ENCODE data around the gene MACROD2.

Gene MACROD2

DNA sequence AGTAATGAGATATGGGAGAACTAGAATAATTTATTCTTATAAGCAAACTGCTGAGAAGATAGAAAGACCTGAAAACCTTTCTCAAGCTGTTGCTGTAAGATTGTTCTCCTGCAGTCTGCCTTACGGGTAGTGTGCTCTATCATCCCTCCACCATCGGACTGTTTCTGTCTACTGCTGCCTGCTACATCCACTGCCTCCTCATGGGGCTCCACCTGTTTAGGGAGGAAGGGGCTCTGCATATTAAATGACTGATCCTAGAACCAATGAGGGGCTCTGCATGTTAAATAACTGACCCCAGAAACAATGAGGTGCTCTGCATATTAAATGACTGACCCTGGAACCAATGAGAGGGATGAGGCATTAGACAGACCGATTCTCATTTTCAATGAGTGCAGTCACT lies 1923.3 kb downstream of the MACROD2 start:
- no peak for DNase-seq

DNA sequence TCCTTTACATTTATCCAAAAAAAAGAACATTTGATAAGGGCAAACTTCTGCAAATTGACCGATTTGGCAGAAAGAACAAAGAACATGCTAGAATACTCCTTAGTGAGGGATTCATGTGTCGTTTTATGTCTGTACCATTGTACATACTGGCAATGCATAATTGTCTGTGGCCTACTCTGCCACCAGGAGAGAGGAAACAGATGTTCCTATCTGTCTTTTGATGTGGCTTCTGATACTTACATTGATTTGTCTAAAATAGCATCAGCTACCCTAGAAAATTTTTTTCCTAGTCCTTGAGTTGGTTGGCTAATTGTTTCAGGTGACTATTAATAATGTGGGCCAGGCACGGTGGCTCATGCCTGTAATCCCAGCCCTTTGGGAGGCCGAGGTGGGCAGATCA lies 1923.8 kb downstream of the MACROD2 start:
- DNase-seq = no peak

DNA sequence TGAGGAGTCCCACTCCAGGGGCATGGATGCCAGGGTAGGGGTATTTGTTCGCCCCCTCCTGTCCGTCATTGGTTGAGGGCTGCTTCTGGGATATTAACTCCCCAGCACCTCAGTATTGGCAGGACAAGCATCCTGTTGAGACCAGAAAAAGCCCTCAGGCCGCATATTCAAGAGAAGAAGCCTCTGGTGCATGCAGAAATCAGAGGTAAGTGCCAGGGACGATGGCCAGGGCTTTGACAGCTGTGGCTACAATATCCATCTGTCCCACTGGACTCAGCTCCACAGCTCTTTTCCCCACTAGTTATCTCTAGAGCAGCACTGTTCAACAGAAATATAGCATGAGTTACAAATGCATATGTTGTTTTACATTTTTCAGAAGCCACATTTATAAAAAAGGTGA lies 1926.6 kb downstream of the MACROD2 start:
- no peak for DNase-seq

DNA sequence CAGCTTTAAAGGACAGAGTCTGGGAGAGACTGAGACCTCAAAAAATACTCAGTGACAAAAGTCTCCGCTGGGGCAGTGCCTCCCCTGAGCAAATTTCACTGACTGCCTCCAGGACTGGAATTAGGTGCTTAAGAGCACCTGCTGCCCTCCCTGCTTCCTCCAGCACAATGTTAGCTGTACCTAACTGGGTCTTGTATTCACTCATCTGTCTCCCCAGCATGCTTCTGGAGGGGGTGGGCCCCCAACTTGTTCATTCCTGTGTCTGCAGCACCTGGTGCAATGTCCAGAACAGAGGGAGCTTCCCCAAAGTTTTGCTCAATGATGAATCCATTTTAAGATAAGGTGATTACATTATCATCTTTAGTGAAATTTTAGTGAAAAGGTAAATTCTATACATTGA lies 1927.2 kb downstream of the MACROD2 start:
- no peak for DNase-seq

DNA sequence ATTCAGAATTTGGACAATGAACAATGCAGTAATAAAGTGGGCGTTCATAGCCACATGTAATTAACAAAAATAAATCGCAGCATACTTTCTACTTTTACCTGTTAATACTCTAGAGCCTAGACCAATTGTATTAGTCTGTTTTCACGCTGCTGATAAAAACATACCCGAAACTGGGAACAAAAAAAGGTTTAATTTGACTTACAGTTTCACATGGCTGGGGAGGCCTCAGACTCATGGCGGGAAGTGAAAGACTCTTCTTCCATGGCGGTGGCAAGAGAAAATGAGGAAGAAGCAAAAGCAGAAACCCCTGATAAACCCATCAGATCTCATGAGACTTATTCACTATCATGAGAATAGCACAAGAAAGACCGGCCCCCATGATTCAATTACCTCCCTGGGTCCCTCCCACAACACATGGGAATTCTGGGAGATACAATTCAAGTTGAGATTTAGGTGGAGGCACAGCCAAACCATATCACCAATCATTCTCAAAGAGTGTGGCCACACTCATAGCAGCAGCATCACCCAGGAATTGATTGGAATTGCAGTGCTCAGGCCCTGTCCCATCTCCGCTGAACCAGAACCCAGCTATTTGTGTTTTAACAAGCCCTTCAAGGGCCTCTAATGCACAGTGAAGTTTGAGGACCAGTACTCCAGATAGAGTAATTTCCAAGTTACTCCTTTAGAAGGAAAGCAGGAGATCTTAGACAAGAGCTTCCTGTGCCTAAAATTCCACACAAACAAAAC lies 1927.9 kb downstream of the MACROD2 start:
- no peak for DNase-seq

DNA sequence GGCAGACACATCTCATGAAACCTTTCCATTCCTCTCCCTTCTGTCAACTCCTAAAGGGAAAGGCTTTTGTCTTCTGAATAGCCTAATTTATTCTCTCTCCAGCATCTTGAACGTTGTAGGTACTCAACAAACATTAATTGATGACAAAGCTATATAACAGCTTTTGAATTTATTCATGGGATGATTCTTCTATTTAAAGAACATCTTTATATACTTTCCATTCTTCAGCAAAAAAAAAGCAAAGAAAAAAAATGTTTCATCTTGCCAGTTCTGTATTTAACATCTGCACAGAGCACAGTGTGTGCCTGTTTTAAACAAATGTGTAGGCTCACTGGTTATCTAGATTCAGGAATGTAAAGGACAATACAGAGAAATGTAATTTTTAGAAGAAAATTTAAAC lies 1929.2 kb downstream of the MACROD2 start:
- DNase-seq = no peak

DNA sequence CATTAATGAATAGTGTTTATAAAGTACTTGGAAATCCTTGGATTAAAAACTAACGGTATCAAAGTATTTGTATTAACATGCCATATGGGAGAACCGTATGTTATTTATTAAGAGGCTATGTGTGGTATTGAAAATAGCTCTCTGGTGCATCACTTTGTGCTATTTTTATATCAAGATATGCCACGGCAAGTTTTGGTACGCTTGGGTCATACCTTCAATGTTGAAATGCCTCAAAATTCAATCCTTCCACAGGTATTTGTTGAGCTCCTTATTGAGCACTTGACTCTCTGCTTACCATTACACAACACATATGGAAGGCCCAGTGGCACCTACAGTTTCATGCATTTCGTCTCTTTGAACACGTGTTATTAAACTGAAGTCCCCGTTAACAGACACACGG lies 1930.1 kb downstream of the MACROD2 start:
- no peak for DNase-seq

DNA sequence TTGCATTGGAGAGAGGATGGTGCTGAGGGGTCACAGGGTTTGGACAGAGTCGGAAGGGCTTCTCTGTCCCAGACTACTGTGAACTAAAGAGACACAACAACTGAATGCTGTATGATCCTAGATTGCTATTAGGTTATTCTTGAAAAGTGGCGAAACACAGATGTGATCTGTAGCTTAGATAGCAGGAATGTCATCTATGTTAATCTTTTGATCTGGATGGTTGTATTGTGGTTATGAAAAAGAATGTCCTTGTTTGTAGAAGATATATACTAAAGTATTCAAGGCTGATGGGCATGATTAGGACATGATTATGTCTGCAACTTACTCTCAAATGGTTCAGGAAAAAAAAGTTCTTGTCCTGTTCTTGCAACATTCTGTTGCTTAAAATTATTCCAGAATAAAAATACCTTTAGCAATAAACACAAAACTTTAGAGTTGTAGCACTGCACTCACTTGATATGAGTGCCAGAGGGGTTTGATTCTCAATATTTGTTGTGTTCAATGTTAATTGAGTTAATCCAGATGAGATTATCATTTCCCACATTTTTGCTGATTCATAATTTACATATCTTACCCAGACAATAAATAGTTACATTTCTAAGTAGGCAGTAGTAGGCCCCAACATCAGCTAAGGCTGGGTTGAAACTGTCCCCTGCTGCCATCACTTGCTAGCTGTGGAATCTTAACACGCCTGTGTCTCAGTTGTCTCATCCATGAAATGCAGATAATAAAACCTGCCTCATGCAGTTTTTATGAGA lies 1932.8 kb downstream of the MACROD2 start:
- DNase-seq = no peak

DNA sequence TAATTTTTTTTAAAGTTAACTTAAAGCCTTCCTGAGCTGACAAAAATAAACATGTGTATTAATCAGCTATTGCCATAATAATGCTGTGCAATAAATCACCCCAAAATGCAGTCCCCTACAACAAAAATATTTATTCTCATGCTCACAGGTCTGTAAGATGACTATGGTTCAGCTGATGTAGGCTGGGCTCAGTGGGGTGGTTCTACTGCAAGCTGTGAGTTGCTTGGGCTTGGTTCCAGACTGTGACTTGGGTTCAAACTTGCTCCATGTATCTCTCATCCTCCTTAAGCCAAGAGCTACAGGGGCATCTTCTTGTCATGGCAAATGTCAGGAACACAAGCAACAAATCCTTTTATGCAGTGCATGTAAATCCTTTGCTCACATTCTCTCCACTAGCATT lies 1933.6 kb downstream of the MACROD2 start:
- no peak for DNase-seq

DNA sequence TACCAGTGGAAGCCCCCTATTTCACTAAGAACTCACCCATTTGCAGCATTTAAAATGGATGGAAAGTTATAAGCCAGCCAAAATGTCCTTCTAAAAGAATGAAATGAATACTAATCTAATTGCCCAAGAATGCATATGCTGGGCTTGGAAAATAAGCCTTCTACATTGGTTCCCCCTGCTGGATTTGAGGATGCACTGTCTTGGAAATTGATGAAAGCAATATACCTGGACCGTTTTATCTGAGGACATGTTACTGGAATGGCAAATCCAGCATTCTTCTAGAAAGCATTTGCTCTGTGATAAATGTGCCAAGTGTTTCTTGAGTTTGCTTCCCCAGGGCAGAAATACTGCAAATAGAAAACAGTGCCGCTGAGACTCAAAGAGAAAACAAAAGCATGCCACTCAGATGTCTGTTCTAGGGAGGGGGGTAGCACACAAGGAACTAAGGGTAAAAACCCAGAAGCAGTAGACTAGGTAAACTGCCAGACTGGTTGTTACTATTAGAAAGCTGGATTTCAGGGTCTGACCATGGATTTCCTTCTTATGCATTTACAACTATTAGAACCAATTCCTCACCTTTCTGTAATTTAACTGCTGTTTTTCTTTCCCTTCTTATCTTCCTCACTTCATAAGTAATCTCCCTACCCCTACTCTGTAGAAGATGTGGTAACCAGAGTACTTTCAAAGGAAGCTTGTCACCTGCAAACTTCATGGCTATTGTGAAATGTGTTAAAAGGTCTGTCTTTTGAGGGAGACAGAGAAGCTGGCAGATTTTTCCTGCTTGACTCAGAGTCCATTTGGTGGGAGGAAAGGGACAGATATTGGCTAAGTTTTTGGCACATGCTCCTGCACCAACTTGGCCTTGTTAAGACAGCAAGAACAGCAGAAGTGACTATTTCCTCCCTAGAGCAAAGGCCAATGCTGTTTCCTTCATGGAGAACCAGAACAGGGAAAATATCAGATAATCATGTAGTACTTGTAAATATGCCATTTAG lies 1935.3 kb downstream of the MACROD2 start:
- DNase-seq = no peak

DNA sequence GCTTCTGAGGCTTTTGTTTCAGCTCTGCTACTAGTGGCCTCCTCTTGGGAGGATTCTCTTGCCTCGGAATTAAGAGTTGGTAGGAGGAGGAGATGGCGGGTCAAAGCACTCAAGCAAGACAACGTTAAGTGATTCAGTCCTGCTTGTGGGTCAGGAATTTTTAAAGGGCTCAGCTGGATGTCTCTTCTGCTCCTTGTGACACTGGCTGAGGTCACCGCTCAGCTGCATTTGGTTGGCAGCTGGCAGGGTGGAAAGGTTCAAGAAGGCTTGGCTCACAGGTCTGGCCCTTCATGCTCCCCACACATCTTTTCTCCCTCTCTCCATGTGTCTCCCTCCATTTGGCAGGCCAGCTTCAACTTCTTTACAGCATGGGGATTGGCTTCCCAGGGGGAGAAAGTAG lies 1936.6 kb downstream of the MACROD2 start:
- no peak for DNase-seq

DNA sequence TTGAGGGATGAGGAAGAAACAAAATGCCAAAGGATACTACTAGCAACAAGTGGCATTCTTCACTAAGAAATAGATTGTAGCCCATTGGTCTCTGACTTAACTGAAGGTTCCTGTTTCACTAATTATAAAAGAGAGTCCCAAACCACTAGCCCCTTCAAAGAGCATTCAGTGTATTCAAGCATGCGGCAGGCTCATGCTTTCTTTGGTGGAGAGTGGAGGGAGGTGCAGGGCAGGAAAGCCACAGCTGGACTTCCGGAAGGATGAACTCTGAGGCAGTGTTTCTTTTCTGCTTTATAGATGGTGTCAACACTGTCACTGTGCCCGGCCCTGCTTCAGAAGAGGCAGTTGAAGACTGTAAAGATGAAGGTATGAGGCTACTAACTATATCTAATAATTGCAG lies 1941.9 kb downstream of the MACROD2 start:
- no peak for DNase-seq

DNA sequence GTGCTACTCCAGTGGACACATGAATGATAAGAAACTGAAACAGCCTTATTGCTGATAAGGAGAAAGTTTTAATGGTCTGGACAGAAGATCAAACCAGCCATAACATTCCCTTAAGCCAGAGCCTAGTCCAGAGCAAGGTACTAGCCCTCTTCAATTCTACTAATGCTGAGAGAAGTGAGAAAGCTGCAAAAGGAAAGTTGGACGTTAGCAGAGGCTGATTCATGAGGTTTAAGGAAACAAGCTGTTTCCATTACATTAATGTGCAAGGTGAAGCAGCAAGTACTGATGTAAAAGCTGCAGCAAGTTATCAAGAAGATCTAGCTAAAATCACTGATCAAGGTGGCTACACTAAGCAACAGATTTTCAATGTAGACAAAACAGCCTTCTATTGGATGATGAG lies 1943.5 kb downstream of the MACROD2 start:
- DNase-seq = no peak

DNA sequence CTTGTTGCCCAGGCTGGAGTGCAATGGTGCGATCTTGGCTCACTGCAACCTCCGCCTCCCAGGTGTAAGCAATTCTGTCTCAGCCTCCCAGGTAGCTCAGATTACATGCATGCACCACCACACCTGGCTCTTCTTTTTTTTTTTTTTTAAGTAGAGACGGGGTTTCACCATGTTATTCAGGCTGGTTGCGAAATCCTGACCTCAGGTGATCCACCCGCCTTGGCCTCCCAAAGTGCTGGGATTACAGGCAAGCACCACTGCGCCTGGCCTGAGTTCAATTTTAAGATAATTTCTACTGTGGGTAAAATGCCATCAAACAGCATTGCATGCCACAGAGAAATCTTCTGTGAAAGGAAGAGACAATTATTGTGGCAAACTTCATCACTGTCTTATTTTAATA lies 1944.8 kb downstream of the MACROD2 start:
- DNase-seq = no peak

DNA sequence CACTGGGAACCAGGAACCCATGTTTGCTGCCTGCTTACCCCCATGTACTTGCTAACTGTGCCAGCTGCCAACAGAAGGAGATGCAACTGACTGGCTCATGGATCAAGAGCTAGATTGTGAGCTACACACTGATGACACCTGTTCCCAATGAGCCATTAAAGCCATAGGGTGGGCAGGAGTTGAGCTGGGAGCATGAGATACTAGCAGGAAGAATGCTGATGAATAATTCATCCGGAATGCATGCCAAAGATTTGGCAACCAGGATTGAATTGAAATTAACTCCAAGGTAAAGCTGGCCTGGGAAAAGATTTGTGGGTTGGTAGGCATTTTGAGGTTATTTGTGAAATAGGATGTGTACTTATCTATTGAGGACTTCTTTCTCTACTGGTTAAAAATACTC lies 1946.8 kb downstream of the MACROD2 start:
- no peak for DNase-seq

DNA sequence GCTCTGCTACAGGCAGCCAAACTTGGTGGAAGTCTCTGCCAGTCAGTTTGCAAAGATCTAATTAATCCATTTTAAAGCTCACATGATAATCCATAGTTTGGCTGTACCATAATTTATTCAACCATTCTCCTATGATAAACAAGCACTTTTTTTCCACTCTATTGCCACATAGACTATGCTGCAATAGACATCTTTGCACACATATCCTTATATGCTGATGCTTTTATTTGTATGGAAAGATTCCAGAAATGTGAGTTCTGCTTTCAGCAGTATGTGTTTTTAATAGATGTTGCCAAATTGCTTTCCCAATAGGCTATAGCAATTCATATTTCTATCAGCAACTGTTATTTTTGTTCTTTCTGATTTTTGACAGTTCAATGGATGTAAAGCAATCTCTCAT lies 1950.0 kb downstream of the MACROD2 start:
- DNase-seq = no peak

DNA sequence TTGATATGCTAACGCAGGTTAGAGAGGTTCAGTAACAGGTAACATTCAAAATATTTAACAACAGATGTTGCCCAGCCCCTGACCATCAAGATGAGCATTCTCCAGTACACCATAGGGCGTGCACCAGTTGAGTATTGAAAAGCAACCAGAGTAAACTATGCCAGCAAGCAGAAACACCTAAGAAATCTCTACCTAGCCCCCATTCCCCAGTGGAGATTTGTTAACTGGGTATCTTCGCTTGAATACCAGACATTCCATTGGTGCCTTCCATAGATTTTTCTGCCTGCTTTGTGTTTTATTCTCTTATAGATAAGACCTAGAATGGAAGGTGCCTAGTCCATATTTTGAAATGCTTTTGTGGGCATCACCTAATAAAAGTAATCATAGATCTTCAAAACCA lies 1954.1 kb downstream of the MACROD2 start:
- DNase-seq = no peak

DNA sequence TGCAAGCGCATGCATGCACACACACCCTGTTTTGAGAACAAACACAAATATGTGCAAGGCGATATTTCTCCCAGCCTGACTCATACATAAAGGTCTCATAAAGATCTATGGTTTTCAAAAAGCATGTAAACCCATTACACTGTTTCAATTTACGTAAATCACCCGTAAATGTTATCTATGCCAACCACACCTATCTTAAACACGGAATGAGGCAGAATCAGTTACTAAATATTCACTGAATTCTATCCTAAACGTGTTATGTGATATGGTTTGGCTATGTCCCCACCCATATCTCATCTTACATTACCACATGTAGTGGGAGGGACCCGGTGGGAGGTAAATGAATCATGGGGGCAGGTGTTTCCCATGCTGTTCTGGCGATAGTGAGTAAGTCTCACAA lies 1956.3 kb downstream of the MACROD2 start:
- no peak for DNase-seq

DNA sequence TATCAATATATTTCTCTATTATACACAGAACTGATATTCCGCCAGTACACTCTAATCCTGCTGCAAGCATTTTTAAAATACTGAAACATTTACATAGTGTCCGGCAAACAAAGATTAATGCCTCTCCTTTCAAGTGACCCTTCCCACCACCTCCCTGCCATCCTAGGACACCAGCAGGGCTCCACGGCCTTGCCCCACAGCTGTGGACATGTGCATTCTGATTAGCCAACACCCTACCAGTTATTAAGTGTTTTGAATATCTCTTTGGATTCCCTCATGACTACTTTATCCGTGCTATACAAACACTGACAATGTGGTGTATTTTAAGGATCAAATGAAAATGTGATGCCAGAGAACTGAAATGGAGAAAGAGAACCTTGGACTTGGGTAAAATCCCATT lies 1962.8 kb downstream of the MACROD2 start:
- DNase-seq = no peak

DNA sequence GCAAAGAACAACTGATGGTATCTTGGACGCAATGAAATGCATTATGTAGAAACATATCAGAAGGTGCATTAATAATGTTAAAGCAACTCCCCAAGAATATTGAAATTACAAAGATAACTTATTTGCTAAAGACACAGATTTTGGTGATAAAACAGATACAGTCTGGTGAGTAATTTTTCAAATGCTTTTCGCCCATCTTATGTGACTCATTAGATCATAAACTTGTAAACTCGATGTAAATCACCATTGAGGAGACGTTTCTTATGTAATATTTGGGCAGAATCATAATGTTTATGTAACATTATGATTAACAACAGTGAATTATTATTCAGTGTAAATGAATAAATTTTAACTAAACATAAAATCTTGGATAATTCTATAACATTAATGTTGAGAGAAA lies 1969.8 kb downstream of the MACROD2 start:
- no peak for DNase-seq

DNA sequence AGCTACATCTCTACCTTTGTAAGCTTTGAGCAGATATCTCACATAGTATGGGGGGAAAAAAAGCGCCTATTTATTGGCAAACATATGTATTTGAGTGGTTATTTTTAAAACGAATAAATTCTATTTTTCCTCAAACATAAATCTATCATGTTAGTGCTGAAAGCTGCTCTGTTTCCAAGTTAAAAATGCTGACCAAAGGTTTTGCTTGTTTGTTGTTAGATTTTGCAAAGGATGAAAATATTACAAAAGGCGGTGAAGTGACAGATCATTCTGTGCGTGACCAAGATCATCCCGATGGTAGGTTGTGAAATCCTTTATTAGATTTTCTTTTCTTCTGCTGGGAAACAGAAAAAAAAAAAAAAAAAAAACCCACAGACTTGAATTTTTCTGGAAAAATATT lies 1972.0 kb downstream of the MACROD2 start:
- DNase-seq = no peak

DNA sequence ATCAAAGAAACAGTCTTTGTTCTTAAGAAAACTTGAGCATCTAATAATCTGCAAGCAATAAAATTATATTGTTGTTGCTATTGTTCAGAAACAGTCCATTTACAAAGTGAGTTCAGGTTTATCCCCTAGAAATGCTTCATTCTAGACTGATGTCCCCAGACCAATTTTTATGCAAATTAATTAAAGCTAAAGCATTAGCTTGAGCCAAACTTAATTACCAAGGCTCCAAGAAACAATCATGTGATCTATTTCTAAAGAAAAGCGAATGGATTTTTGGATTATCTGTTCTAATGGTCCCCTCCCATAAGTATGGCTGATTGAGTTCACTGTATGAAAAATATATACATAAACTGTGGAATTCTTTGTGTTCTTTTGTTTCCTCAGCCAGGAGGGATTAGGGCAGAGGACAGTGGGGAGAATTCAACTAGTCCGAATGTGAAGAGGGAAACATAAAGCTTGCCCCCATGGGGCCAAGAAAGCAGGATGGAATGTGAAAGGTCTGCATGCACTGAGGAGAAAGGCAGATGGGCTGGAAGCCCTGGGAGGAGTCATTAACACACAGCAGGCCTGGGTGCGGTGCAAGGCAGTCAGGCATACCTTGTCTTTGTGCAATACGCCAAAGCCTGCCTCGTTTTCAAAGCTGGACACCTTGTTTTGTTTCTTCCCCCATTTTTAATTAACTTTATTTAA lies 1980.9 kb downstream of the MACROD2 start:
- DNase-seq = no peak

DNA sequence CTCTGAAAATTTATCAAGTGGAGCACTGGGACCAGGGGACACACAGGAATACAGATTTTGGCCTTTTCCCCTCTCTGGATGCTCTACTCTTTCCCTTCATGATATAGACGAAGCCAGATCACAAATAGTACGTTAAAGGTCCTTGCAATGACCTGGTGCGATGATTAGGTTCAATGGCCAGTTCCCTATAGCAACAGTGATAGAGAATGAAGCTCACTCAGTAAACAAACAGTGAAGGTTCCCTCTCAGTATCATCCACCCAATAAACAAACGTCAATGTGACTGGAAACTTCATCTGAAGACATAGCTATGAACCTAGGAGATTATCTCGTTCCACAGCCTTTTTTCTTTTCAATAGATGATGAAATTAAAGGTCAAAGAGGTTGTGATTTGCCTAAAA lies 1981.7 kb downstream of the MACROD2 start:
- no peak for DNase-seq

Data from left hindlimb (tissue), 1 donor.